H9 (cell line): ENCODE measurements around the gene ATF4. TPM values are rescaled to one million over a fixed set of nuclear protein-coding genes. Genes with fewer than 3 reads are reported as not detected.

Experiments
- DNase-seq: peaks from one replicate; pipeline ENCODE4 v3.0.0-alpha.2; 2017
- H2AFZ ChIP-seq: one replicate; pipeline ENCODE4 v1.6.1; 2013; ENCODE audit warnings: mild to moderate bottlenecking, low read length, control low read depth, moderate library complexity
- H2AK5ac ChIP-seq: 2 replicates; pipeline ENCODE4 v1.6.1; 2013; ENCODE audit warnings: low read length, control low read depth, mixed read lengths; ENCODE audit not compliant: insufficient read length
- H2BK120ac ChIP-seq: one replicate; pipeline ENCODE4 v1.6.1; 2013; ENCODE audit warnings: low read depth, mild to moderate bottlenecking, low read length, control low read depth, inconsistent platforms; ENCODE audit not compliant: poor library complexity, severe bottlenecking
- H2BK12ac ChIP-seq: 2 replicates; pipeline ENCODE4 v1.6.1; 2013; ENCODE audit warnings: low read length, control low read depth, mixed read lengths, low read depth; ENCODE audit not compliant: insufficient read length
- H2BK15ac ChIP-seq: 2 replicates; pipeline ENCODE4 v1.6.1; 2013; ENCODE audit warnings: low read depth, low read length, control low read depth
- H2BK20ac ChIP-seq: one replicate; pipeline ENCODE4 v1.6.1; 2013; ENCODE audit warnings: low read depth, mild to moderate bottlenecking, low read length, control low read depth, inconsistent platforms; ENCODE audit not compliant: poor library complexity, severe bottlenecking
- H2BK5ac ChIP-seq: 2 replicates; pipeline ENCODE4 v1.6.1; 2013; ENCODE audit warnings: low read length, control low read depth, mixed read lengths; ENCODE audit not compliant: insufficient read length
- H3K14ac ChIP-seq: 2 replicates; pipeline ENCODE4 v1.6.1; 2013; ENCODE audit warnings: low read length, control low read depth; ENCODE audit not compliant: insufficient read depth
- H3K18ac ChIP-seq: 2 replicates; pipeline ENCODE4 v1.6.1; 2013; ENCODE audit warnings: low read depth, mild to moderate bottlenecking, mixed read lengths, low read length, control low read depth; ENCODE audit not compliant: insufficient read length
- H3K23ac ChIP-seq: 2 replicates; pipeline ENCODE4 v1.6.1; 2013; ENCODE audit warnings: low read length, control low read depth, mixed read lengths, low read depth; ENCODE audit not compliant: insufficient read length
- H3K23me2 ChIP-seq: 2 replicates; pipeline ENCODE4 v1.6.1; 2013; ENCODE audit warnings: low read depth, mild to moderate bottlenecking, mixed read lengths, low read length, control low read depth; ENCODE audit not compliant: insufficient read length, poor library complexity, severe bottlenecking
- H3K27ac ChIP-seq: 2 replicates; pipeline ENCODE4 v1.5.1; 2013; ENCODE audit warnings: low read length, control low read depth, mixed read lengths, low read depth; ENCODE audit not compliant: insufficient read length
- H3K27me3 ChIP-seq: 2 replicates; pipeline ENCODE4 v1.6.1; 2013; ENCODE audit warnings: low read length, control low read depth, inconsistent platforms; ENCODE audit not compliant: insufficient read depth
- H3K4ac ChIP-seq: 2 replicates; pipeline ENCODE4 v1.6.1; 2013; ENCODE audit warnings: low read depth, mild to moderate bottlenecking, control low read depth, inconsistent platforms, low read length, moderate library complexity
- H3K4me1 ChIP-seq: 2 replicates; pipeline ENCODE4 v1.6.1; 2013; ENCODE audit warnings: low read length, control low read depth, inconsistent platforms; ENCODE audit not compliant: insufficient read depth
- H3K4me2 ChIP-seq: 2 replicates; pipeline ENCODE4 v1.6.1; 2013; ENCODE audit warnings: low read length, control low read depth, mixed read lengths; ENCODE audit not compliant: insufficient read length, insufficient read depth
- H3K56ac ChIP-seq: 2 replicates; pipeline ENCODE4 v1.6.1; 2013; ENCODE audit warnings: low read depth, mild to moderate bottlenecking, mixed read lengths, low read length, control low read depth; ENCODE audit not compliant: insufficient read length
- H3K79me1 ChIP-seq: 2 replicates; pipeline ENCODE4 v1.6.1; 2013; ENCODE audit warnings: low read depth, mild to moderate bottlenecking, moderate library complexity, low read length, control low read depth, inconsistent platforms; ENCODE audit not compliant: insufficient read depth, poor library complexity, severe bottlenecking
- H3K79me2 ChIP-seq: 2 replicates; pipeline ENCODE4 v1.6.1; 2013; ENCODE audit warnings: low read length, control low read depth, inconsistent platforms; ENCODE audit not compliant: insufficient read depth
- H3K9ac ChIP-seq: 2 replicates; pipeline ENCODE4 v1.6.1; 2013; ENCODE audit warnings: low read length, control low read depth, mixed read lengths; ENCODE audit not compliant: insufficient read length; ENCODE audit errors: extremely low read depth
- H3K9me3 ChIP-seq: one replicate; pipeline ENCODE4 v1.6.1; 2013; ENCODE audit warnings: low read depth, low read length, inconsistent platforms; ENCODE audit not compliant: control insufficient read depth
- H3T11ph ChIP-seq: one replicate; pipeline ENCODE4 v1.6.1; 2013; ENCODE audit warnings: mild to moderate bottlenecking, low read length, control low read depth, inconsistent platforms
- H4K20me1 ChIP-seq: one replicate; pipeline ENCODE4 v1.6.1; 2013; ENCODE audit not compliant: control insufficient read depth, insufficient read length, insufficient read depth
- H4K5ac ChIP-seq: 2 replicates; pipeline ENCODE4 v1.6.1; 2013; ENCODE audit warnings: low read depth, mild to moderate bottlenecking, mixed read lengths, low read length, control low read depth; ENCODE audit not compliant: insufficient read length
- H4K8ac ChIP-seq: replicated peaks from 2 replicates; pipeline ENCODE4 v1.6.1; 2013; ENCODE audit warnings: low read length, control low read depth, mixed read lengths, low read depth; ENCODE audit not compliant: insufficient read length
- H4K91ac ChIP-seq: 2 replicates; pipeline ENCODE4 v1.6.1; 2013; ENCODE audit warnings: low read depth, mild to moderate bottlenecking, moderate library complexity, mixed read lengths, low read length, control low read depth; ENCODE audit not compliant: insufficient read length
- H3K27ac Mint-ChIP-seq, 3 experiments: 2 replicates in 2 of 3; 3 replicates in 1 of 3; pipeline ENCODE4 v1.8.0; 2020 to 2021; ENCODE audit warnings: mixed read lengths in 3 of 3, mild to moderate bottlenecking in 1 of 3, moderate library complexity in 1 of 3
- H3K27me3 Mint-ChIP-seq: 2 replicates; pipeline ENCODE4 v1.8.0; 2021; ENCODE audit warnings: low read depth, mild to moderate bottlenecking, moderate library complexity, mixed read lengths
- H3K36me3 Mint-ChIP-seq, 3 experiments: 2 replicates in 2 of 3; 3 replicates in 1 of 3; pipeline ENCODE4 v1.8.0; 2020 to 2021; ENCODE audit warnings: low read depth in 3 of 3, mixed read lengths in 3 of 3; ENCODE audit not compliant: insufficient read depth in 1 of 3
- H3K4me1 Mint-ChIP-seq, 2 experiments: 2 replicates each; pipeline ENCODE4 v1.8.0; 2020; ENCODE audit warnings: mixed read lengths in 2 of 2
- H3K4me3 Mint-ChIP-seq, 2 experiments: 2 replicates in 1 of 2; 3 replicates in 1 of 2; pipeline ENCODE4 v1.8.0; 2020 to 2021; ENCODE audit warnings: mild to moderate bottlenecking in 2 of 2, mixed read lengths in 2 of 2, moderate library complexity in 1 of 2
- H3K9me3 Mint-ChIP-seq, 2 experiments: 2 replicates in 1 of 2; 3 replicates in 1 of 2; pipeline ENCODE4 v1.8.0; 2020; ENCODE audit warnings: mild to moderate bottlenecking in 2 of 2, mixed read lengths in 2 of 2, moderate library complexity in 1 of 2
- WGBS: extraction: QIAGEN DNeasy Blood & Tissue Kit; methylation state at CpG from one replicate; pipeline ENCODE4 v1.1.7; 2013; ENCODE audit warnings: missing lambda C conversion rate, low lambda C conversion rate, mixed read lengths; ENCODE audit not compliant: insufficient read length; ENCODE audit errors: extremely low coverage; 5-methylcytosine and 5-hydroxymethylcytosine counted together
- total RNA-seq: library from RNA; stranded (reverse); gene quantifications from 2 replicates; pipeline ENCODE4 v1.2.1, GENCODE V29; 2021
- TF ChIP-seq, protein P1 (sequence below): fragments of 200-600 bp; sonication (generic); conservative IDR thresholded peaks from 3 replicates; pipeline ENCODE4 v1.8.0; 2021; ENCODE audit warnings: antibody characterized with exemption, mild to moderate bottlenecking

ATF4 gene
- total RNA-seq, 1 experiment from 2014 or later = 455 TPM

DNA sequence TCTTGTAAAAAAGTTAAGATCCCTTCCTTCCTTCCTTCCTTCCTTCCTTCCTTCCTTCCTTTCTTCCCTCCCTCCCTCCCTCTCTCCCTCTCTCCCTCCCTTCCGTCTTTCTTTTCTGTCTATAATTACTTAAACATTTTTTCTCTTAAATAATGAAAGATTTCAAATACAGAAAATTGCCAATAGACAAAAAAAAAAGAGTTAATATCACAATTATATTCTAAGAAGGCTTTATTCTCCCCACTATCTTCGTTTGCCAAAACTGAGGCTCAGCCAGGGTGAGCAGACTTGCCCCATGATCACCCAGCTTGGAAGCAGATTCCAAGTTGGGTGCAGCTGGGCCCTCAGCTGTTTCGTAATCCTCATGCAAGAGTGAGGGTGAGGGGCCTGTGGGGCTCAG is 49.9 kb downstream of the ATF4 start:
- no peak overlapping the region for H3K4me2 ChIP-seq
- no peaks in the 10 kb centered on the region for H3K4me1 ChIP-seq
- H3K18ac ChIP-seq = no peak overlapping the region
- no peak overlapping the region for H2BK5ac ChIP-seq
- H2AK5ac ChIP-seq = no peak overlapping the region
- H2BK120ac ChIP-seq = no peak overlapping the region
- Mint-ChIP-seq H3K27ac (no peak overlapping the region; a peak in 1 of 7 replicates), H3K9me3 (peaks cover 7 to 8% of the 10 kb centered on the region in 2 experiments), H3K4me3 (no peak overlapping the region), H3K36me3 (peaks cover 0 to 5% (median 0%) of the 10 kb centered on the region in 3 experiments; a peak in 1 of 7 replicates), H3K4me1 (peaks cover 0 to 3% of the 10 kb centered on the region in 2 experiments; a peak in 2 of 4 replicates), H3K27me3 (peaks cover 17% of the 10 kb centered on the region)
- H3K56ac ChIP-seq = no peak overlapping the region
- no peak overlapping the region for H2BK20ac ChIP-seq
- no peaks in the 10 kb centered on the region for H3K79me2 ChIP-seq
- no peak overlapping the region for H3K9ac ChIP-seq
- TF ChIP-seq, protein P1, sequence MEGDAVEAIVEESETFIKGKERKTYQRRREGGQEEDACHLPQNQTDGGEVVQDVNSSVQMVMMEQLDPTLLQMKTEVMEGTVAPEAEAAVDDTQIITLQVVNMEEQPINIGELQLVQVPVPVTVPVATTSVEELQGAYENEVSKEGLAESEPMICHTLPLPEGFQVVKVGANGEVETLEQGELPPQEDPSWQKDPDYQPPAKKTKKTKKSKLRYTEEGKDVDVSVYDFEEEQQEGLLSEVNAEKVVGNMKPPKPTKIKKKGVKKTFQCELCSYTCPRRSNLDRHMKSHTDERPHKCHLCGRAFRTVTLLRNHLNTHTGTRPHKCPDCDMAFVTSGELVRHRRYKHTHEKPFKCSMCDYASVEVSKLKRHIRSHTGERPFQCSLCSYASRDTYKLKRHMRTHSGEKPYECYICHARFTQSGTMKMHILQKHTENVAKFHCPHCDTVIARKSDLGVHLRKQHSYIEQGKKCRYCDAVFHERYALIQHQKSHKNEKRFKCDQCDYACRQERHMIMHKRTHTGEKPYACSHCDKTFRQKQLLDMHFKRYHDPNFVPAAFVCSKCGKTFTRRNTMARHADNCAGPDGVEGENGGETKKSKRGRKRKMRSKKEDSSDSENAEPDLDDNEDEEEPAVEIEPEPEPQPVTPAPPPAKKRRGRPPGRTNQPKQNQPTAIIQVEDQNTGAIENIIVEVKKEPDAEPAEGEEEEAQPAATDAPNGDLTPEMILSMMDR = no peak
- DNase-seq = no peak
- H4K8ac ChIP-seq = no peak overlapping the region
- H3K14ac ChIP-seq = no peak overlapping the region
- no peak overlapping the region for H3K27ac ChIP-seq
- WGBS = 100% methylated on average over 1 of the region's 3 CpGs
- no peak overlapping the region for H2AFZ ChIP-seq
- no peaks in the 10 kb centered on the region for H3K27me3 ChIP-seq
- no peak overlapping the region for H3K4ac ChIP-seq
- H2BK12ac ChIP-seq = no peak overlapping the region
- H3K23me2 ChIP-seq = no peaks in the 10 kb centered on the region
- no peak overlapping the region for H3K23ac ChIP-seq
- H4K5ac ChIP-seq = no peak overlapping the region
- no peak overlapping the region for H4K91ac ChIP-seq
- H3K79me1 ChIP-seq = no peaks in the 10 kb centered on the region
- H2BK15ac ChIP-seq = no peak overlapping the region
- no peaks in the 10 kb centered on the region for H3K9me3 ChIP-seq
- no peaks in the 10 kb centered on the region for H4K20me1 ChIP-seq
- no peak overlapping the region for H3T11ph ChIP-seq
